Measurements from ENCODE around the gene TMEM247.

DNA sequence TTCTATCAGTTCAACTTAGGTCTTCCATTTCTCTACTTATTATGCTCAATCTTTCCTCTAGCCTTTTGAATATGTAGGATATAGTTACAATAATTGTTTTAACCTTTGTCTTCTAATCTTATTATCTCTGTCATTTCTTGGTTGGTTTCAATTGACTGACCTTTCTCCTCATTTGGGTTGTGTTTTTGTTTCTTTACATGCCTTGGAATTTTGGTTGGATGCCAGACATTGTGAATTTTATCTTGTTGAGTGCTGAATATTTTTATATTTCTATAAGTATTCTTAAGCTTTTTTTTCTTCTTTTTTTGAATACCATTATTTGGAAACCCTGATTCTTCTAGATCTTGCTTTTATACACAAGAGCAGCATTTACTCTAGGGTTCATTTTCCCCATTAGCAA lies 30.7 kb upstream of the TMEM247 start:
- TF ChIP-seq CTCF (conservative IDR thresholded peaks at IDR 0.05) (no peak), ZFX (IDR thresholded peaks at IDR 0.05) (no peak)

Data from C4-2B (cell line).